NCI-H446 (cell line): Measurements from ENCODE around the gene CDK6.

ENCODE experiments used
- DNase-seq, 2 experiments: peaks; one replicate each; lab custom pipeline; 2025; lab: John Stamatoyannopoulos, UW

The CDK6 gene

GRCh38 chr7:92736870-92737269 is 99.5 kb downstream of the CDK6 start:
- no peak for DNase-seq

GRCh38 chr7:92735707-92736106 is 100.7 kb downstream of the CDK6 start:
- DNase-seq: no peak

- no peak for DNase-seq
Measured at GRCh38 chr7:92732316-92733036, 103.9 kb downstream of the CDK6 start.

- no peak for DNase-seq
Measured at GRCh38 chr7:92731335-92732063, 104.9 kb downstream of the CDK6 start.

GRCh38 chr7:92730808-92731207 is 105.6 kb downstream of the CDK6 start:
- no peak for DNase-seq

- DNase-seq: no peak
Measured at GRCh38 chr7:92729751-92730150, 106.6 kb downstream of the CDK6 start.

- no peak for DNase-seq
Measured at GRCh38 chr7:92729172-92729571, 107.2 kb downstream of the CDK6 start.

GRCh38 chr7:92727755-92728154 is 108.6 kb downstream of the CDK6 start:
- no peak for DNase-seq

- DNase-seq: no peak
Measured at GRCh38 chr7:92725161-92725925, 111.0 kb downstream of the CDK6 start.

- DNase-seq: no peak
Measured at GRCh38 chr7:92723943-92724342, 112.4 kb downstream of the CDK6 start.

GRCh38 chr7:92723205-92723604 is 113.2 kb downstream of the CDK6 start:
- no peak for DNase-seq

- DNase-seq: no peak
Measured at GRCh38 chr7:92722541-92722940, 113.8 kb downstream of the CDK6 start.

- peak in 1 of 2 experiments; percentile 32 for DNase-seq
Measured at GRCh38 chr7:92720604-92721350, 115.6 kb downstream of the CDK6 start.

- no peak for DNase-seq
Measured at GRCh38 chr7:92717993-92718716, 118.2 kb downstream of the CDK6 start.

- DNase-seq: no peak
Measured at GRCh38 chr7:92717623-92717992, 118.8 kb downstream of the CDK6 start.

GRCh38 chr7:92716825-92717580 is 119.4 kb downstream of the CDK6 start:
- DNase-seq: no peak

- DNase-seq: no peak
Measured at GRCh38 chr7:92715963-92716362, 120.4 kb downstream of the CDK6 start.

GRCh38 chr7:92714767-92715166 is 121.6 kb downstream of the CDK6 start:
- DNase-seq: no peak

- no peak for DNase-seq
Measured at GRCh38 chr7:92714280-92714679, 122.1 kb downstream of the CDK6 start.

- no peak for DNase-seq
Measured at GRCh38 chr7:92709912-92710311, 126.5 kb downstream of the CDK6 start.

- no peak for DNase-seq
Measured at GRCh38 chr7:92709150-92709549, 127.2 kb downstream of the CDK6 start.
